ENCODE data around the gene BMPER.

Gene BMPER

DNA sequence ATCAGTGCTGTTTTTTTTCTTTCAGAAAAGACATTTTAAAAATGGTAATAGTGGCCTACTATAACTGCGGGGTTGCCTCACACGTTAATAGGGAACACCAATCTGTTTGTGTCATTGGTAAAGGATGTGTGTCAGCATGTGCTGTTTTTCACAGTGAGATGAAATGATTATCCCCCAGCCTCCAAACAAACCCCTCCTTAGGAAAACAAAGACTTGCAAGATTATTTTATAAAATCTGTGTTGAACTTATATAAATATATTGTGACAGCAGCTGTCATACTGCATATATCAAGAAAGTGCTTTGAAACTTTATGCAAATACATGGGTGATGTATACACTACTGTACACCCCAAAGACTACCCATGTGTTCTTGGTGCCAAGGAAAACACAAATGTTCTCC is 125.8 kb downstream of the BMPER start:
- no peak for DNase-seq (ENCODE audit: low read depth)
- TF ChIP-seq, protein P1, sequence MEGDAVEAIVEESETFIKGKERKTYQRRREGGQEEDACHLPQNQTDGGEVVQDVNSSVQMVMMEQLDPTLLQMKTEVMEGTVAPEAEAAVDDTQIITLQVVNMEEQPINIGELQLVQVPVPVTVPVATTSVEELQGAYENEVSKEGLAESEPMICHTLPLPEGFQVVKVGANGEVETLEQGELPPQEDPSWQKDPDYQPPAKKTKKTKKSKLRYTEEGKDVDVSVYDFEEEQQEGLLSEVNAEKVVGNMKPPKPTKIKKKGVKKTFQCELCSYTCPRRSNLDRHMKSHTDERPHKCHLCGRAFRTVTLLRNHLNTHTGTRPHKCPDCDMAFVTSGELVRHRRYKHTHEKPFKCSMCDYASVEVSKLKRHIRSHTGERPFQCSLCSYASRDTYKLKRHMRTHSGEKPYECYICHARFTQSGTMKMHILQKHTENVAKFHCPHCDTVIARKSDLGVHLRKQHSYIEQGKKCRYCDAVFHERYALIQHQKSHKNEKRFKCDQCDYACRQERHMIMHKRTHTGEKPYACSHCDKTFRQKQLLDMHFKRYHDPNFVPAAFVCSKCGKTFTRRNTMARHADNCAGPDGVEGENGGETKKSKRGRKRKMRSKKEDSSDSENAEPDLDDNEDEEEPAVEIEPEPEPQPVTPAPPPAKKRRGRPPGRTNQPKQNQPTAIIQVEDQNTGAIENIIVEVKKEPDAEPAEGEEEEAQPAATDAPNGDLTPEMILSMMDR (IDR thresholded peaks at IDR 0.05; ENCODE audit: insufficient read depth, low read depth, low read length, missing control alignments): no peak
- no peak overlapping the region for H3K4me3 ChIP-seq (ENCODE audit: low read length)

DNA sequence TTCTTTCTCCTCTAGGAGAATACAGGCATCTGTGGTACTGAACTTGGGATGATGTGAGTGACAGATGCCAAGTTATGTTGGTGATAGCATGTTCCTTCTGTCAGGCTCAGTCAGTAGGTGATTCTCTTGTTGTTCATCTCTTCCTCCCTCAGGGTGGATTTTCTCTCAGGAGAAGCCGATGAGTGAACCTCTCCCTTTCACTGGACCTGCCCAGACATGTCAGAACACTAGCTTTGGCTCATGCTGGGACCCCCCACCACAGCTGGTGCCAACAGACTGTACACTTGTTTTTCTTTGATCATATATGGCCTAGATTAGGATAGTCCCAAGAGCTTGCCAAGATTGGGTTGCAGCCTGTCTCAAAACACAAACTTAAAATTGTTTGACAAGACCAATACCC is 129.4 kb downstream of the BMPER start:
- DNase-seq (ENCODE audit: low read depth): peak; percentile 81
- H3K4me3 ChIP-seq (ENCODE audit: low read length): no peak overlapping the region
- TF ChIP-seq, protein P1 (IDR thresholded peaks at IDR 0.05; ENCODE audit: insufficient read depth, low read depth, low read length, missing control alignments): no peak

DNA sequence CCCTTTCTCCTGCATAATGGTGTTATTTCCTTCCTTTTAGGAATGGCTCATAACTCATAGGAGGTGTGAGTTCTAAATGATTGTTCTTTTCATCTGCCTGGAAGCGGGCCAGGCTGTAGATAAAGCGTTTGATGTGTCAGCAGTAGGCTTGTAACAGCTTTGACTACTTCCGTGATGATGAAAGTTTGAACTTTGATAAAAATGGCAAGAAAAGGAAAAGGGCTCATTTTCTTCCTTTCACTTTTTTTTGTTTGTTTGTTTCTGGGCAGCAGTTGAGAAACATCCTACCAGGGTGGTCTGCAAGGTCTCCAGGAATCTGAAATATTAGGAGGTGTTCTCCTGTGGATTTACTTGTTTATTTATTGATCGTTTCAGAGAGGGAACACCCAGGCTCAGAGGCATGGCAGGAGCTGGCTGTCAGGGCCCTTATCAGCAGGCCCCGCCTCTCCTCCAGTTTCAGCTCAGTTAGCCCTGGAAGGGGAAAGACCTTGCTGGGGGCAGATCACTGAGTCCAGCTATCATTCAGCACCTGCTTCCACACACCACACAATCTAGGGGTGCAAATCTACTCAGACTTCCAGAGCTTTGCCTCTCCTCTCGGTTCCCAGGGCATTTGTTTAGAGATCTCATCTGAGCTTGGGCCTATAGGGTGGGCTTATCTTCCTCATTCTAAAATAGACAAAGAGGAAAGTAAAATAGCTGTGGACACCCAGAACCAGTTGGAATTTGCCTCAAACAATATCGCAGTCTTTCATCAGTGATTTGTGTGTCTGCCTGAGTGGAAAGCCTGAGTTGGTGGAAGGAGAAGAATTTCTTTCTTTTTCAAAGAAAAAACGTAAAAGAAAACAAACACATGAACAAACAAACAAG is 130.9 kb downstream of the BMPER start:
- H3K4me3 ChIP-seq (ENCODE audit: low read length): no peak overlapping the region
- DNase-seq (ENCODE audit: low read depth): peak; percentile 88
- TF ChIP-seq, protein P1 (IDR thresholded peaks at IDR 0.05; ENCODE audit: insufficient read depth, low read depth, low read length, missing control alignments): no peak

DNA sequence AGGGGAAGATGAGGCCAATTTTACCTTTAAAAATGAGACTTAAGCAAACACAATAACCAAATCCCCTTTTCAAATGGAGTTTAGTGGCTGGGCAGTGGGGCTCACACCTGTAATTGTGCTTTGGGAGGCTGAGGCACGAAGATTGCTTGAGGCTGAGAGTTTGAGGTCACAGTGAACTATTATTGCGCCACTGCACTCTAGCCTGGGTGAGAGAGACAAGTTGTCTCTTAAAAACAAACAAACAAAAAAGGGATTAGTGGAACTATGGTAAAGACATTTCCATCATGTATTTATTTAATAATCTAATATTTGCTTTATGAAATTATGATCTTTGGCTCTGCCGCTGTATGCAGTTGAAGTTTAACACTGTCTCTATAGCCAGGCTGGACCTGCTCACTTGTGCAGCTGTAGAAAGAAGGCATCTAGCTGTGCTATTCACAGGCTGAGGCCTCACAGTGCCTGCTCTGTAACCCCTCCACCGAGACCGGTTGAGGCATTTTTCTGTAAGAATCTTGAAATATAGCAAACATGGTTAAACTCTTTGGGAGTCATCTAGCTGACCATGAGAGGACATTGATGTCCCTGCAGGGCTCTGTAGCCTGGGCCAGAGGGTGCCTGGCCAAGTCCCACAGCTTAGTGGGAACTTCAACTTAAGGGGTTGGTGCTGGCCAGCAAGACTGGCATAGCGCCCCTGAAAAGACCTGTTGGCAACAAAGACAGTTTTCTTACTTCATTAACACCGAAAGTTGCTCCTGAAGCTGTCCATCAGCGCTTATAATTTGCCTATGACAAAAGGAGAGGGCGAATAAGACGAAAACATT is 131.8 kb downstream of the BMPER start:
- no peak for DNase-seq (ENCODE audit: low read depth)
- no peak overlapping the region for H3K4me3 ChIP-seq (ENCODE audit: low read length)
- TF ChIP-seq, protein P1 (IDR thresholded peaks at IDR 0.05; ENCODE audit: insufficient read depth, low read depth, low read length, missing control alignments): no peak

DNA sequence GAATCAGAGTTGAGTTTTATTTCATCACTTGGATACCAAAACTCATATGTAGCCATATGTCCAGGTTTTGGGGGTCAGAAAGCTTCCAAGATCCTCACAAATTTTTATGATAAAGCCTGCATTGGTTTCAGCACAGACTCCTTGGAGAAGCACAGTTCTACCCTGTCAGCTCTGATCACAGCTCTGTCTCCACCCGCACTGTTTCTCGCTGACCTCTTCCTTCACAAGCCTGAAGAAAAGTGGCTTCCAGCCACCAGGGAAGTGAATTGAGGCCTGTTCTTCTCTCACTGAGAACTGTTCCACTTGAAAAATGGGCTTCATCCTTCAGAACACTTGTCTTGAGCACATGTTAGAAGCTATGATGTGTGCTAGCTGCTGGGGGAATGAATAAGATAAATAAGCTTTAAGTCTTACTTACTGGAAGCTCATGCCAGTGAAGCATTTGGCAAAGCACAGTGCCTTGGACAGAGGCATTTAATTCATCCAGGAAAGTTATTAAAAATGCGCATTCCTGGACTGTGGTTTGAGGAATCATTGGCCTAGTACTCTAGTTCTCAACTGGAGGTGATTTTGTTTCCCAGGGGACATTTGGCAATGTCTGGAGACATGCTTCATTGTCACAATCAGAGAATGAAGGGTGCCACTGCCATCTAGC is 133.6 kb downstream of the BMPER start:
- no peak overlapping the region for H3K4me3 ChIP-seq (ENCODE audit: low read length)
- no peak for DNase-seq (ENCODE audit: low read depth)
- TF ChIP-seq, protein P1 (IDR thresholded peaks at IDR 0.05; ENCODE audit: insufficient read depth, low read depth, low read length, missing control alignments): no peak

DNA sequence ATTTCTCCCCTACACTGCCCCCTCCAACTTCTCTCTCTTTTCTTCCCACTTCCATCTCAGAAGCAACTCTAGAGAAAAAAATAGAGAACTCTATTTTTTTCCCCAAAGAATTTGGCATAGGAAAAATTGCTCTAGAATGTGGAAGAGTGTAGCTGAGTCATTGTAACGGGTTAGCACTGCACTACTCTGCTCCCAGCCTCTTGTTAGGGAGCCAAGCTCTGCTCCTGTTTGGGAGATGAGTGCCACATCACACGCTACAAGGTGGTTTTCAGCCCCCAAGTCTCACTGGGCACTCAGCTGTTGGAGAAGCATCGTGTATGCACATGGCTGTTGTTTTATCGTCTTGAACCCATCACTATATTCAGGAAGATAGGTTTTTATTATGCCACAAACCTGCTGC is 136.4 kb downstream of the BMPER start:
- no peak overlapping the region for H3K4me3 ChIP-seq (ENCODE audit: low read length)
- TF ChIP-seq, protein P1 (IDR thresholded peaks at IDR 0.05; ENCODE audit: insufficient read depth, low read depth, low read length, missing control alignments): no peak
- no peak for DNase-seq (ENCODE audit: low read depth)
